ENCODE results near the gene MYL3. TPM values are rescaled to one million over a fixed set of nuclear protein-coding genes. Genes with fewer than 3 reads are reported as not detected.

Gene MYL3
- polyA plus RNA-seq, 2 of the 4 experiments (the other 2 are of a cell fraction) = 0.25 TPM; not detected in 1

GRCh38 chr3:46890132-46890531 is 26.9 kb upstream of the MYL3 start (continued):
- no peak for TF ChIP-seq HMGXB4 (CRISPR knock-in tag; IDR thresholded peaks at IDR 0.05; ENCODE audit: borderline replicate concordance)
- TF ChIP-seq MYC (IDR thresholded peaks at IDR 0.05; ENCODE audit: borderline replicate concordance, low read length) = no peak
- TF ChIP-seq RARB (CRISPR knock-in tag; IDR thresholded peaks at IDR 0.05) = no peak
- TF ChIP-seq HOXB5 (CRISPR knock-in tag; IDR thresholded peaks at IDR 0.05) = no peak

- TF ChIP-seq EHF (CRISPR knock-in tag; IDR thresholded peaks at IDR 0.05) (no peak), USF2 (IDR thresholded peaks at IDR 0.05) (no peak), EP300 (IDR thresholded peaks at IDR 0.05) (no peak), HES2 (IDR thresholded peaks at IDR 0.05) (no peak)
- 66% methylated on average over 4 of the region's 6 CpGs for WGBS (ENCODE audit: missing lambda C conversion rate)
- FAIRE-seq (no peak), DNase-seq (ENCODE audit: low read depth in 1 of 2, low spot score in 1 of 2) (no peak), ATAC-seq (no peak)
- H3K9me3 ChIP-seq = no peaks in the 10 kb centered on the region
- no peak overlapping the region for H3K27ac ChIP-seq
- H3K4me3 ChIP-seq = no peak overlapping the region
- POLR2A ChIA-PET = no interaction called here
- H3K4me2 ChIP-seq = no peak overlapping the region
- CTCF ChIA-PET = interaction anchor here (1.1 to 3.2 kb wide), 4 partner anchors 17 to 184 kb away, joined by 4 to 18 read pairs (median 6); no protein-coding TSS in a partner anchor
- peaks cover 9% of the 10 kb centered on the region; the same call in 1 of the 3 replicates for H3K4me1 ChIP-seq
Observed at GRCh38 chr3:46889381-46890110, 26.3 kb upstream of the MYL3 start.

GRCh38 chr3:46888705-46889104 is 25.5 kb upstream of the MYL3 start:
- CTCF ChIA-PET = interaction anchor here (1.1 to 3.2 kb wide), 2 partner anchors 21 kb away, joined by 5 to 18 read pairs; no protein-coding TSS in a partner anchor
- no peak overlapping the region for H3K27ac ChIP-seq
- ATAC-seq (no peak), DNase-seq (ENCODE audit: low read depth in 1 of 2, low spot score in 1 of 2) (no peak), FAIRE-seq (no peak)
- H3K4me1 ChIP-seq = peaks cover 9% of the 10 kb centered on the region; the same call in 1 of the 3 replicates
- TF ChIP-seq ESRRA (IDR thresholded peaks at IDR 0.05; ENCODE audit: borderline replicate concordance, low read length) (no peak), HEYL (CRISPR knock-in tag; IDR thresholded peaks at IDR 0.05) (no peak), REST (IDR thresholded peaks at IDR 0.05) (no peak), POLR2A (IDR thresholded peaks at IDR 0.05; ENCODE audit: low read length) (no peak), USF2 (IDR thresholded peaks at IDR 0.05) (no peak), RAD21 (conservative IDR thresholded peaks at IDR 0.05 in 1 of 2, IDR thresholded peaks at IDR 0.05 in 1 of 2) (no peak), HDAC2 (IDR thresholded peaks at IDR 0.05) (no peak)
- no peak overlapping the region for H3K4me3 ChIP-seq
- POLR2A ChIA-PET = no interaction called here
- H3K4me2 ChIP-seq = no peak overlapping the region
- H3K9me3 ChIP-seq = no peaks in the 10 kb centered on the region
- 92% methylated on average over 3 of the region's 13 CpGs for WGBS (ENCODE audit: missing lambda C conversion rate)

Measured in A549 (cell line).